Measurements from ENCODE around the gene FOXS1. TPM values are rescaled to one million over a fixed set of nuclear protein-coding genes. Genes with fewer than 3 reads are reported as not detected.
"Not testable (repeated sequence)": the region's sequence is repeated elsewhere in the genome, so short reads cannot be mapped to it uniquely, and the experiment has no call there.

The FOXS1 gene
- total RNA-seq, 6 experiments from 2014 or later, result 0.15 to 0.31 TPM; not detected in 4

DNA sequence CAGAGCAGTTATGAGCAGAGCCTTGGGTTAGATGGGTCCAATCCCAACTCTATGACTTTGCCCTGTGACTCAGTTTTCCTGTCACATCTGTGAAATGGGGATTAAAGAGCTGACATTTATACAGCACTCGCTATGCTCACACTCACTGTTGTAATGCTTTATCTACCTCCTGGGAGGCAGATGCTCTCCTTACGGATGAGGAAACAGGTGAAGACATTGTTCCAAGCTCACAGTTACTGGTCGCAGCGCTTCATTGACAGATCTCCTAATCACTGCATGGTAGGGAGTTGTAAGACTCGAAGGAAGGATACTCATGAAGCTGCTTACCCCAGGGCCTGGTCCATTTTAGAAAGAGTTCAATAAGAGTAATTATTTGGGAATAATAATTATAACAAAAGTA, 29.2 kb downstream of the FOXS1 start:
- no peaks in the 10 kb centered on the region for H3K27me3 ChIP-seq
- 77% methylated on average over 4 of the region's 5 CpGs for WGBS (ENCODE audit: insufficient coverage, low coverage, low lambda C conversion rate, missing lambda C conversion rate)
- TF ChIP-seq CTCF (IDR thresholded peaks at IDR 0.05) (no peak), POLR2A (IDR thresholded peaks at IDR 0.05) (no peak)
- H3K9me3 ChIP-seq, result no peaks in the 10 kb centered on the region
- H3K36me3 ChIP-seq, result no peaks in the 10 kb centered on the region
- no peak overlapping the region for H3K27ac ChIP-seq
- no peak overlapping the region for H3K4me3 ChIP-seq
- H3K4me1 ChIP-seq, result no peaks in the 10 kb centered on the region
- no peak for DNase-seq
- intact Hi-C loops (cut with DNase I), result no loop called here
- no peak for ATAC-seq

DNA sequence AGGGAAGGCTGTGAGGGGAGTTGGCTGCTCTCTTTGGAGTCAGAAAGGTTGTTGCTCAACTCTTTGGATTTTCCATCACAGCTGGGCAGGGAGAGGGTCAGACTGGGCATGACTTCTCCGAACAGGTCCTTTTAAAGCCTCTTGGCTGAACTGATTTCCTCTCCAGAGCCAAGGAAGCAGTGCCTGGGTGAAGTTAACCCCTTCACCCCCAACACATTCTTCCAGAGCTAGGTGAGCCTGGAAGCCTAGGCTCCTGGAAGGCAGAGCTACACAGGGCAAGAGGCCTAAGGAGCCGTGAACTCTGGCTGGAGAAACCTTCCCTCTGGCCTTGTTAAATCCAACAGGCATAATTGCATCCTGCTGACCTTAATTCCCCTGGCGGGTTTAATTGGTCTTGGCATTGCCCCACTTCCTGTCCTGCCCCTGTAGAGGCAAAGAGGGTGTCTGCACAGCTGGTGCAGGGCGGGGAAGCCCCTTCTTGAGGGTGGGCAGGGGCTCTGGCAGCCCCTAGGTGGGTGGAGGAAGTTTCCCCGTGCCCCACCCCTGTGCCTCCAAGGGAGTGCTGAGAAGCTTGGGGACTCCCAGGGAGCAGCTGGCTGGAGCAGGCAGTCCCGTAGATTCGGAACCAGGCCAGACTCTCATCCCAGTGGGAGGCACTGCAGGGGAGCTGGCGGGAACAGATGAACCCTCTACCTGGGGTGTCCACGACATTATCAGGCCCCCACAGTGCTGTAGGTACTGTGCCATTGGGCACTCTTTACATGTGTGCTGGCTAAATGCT, 29.8 kb downstream of the FOXS1 start:
- no peaks in the 10 kb centered on the region for H3K4me1 ChIP-seq
- no peaks in the 10 kb centered on the region for H3K36me3 ChIP-seq
- DNase-seq (no peak), ATAC-seq (peak in 1 of 4 donors; percentile 56)
- no peaks in the 10 kb centered on the region for H3K9me3 ChIP-seq
- TF ChIP-seq CTCF (IDR thresholded peaks at IDR 0.05) (no peak), POLR2A (IDR thresholded peaks at IDR 0.05) (no peak)
- H3K27me3 ChIP-seq, result no peaks in the 10 kb centered on the region
- H3K27ac ChIP-seq, result no peak overlapping the region
- no peak overlapping the region for H3K4me3 ChIP-seq
- intact Hi-C loops (cut with DNase I), result no loop called here
- WGBS (ENCODE audit: insufficient coverage, low coverage, low lambda C conversion rate, missing lambda C conversion rate), result 20% methylated on average over 1 of the region's 9 CpGs

DNA sequence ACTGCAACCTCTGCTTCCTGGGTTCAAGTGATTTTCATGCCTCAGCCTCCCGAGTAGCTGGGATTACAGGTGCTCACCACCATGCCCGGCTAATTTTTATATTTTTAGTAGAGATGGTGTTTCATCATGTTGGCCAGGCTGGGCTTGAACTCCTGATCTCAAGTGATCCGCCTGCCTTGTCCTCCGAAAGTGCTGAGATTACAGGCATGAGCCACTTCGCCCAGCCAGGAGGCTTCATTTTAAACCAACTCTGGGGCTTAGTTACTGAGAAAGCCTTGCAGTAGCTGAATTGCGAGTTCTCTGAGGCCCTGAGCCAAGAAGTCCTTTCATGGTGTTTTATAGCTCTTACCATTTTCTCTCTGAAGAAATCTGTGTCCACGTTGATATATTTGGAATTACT, 31.3 kb downstream of the FOXS1 start:
- intact Hi-C loops (cut with DNase I), result not testable (repeated sequence)
- 86% methylated on average over 7 of the region's 7 CpGs for WGBS (ENCODE audit: insufficient coverage, low coverage, low lambda C conversion rate, missing lambda C conversion rate)

DNA sequence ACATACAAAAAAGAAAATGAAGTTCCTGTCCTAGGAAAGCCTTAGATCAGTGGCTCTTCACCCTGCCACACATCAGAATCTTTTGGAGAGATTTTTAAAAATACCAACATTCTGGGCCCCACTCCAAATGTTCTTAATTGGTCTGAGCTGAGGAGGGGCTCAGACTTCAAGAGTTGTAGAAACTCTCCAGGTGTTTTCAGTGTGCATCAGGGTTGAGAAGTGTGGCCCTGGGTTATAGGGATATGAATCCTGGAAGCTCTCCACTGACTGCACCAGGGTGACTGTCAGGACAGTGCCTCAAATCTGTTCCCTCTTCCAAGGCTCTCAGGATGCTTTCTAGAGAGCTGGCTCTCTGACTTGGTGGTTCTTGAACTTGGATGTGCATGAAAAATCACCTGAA, 31.8 kb downstream of the FOXS1 start:
- no peaks in the 10 kb centered on the region for H3K9me3 ChIP-seq
- H3K4me3 ChIP-seq, result no peak overlapping the region
- TF ChIP-seq POLR2A (IDR thresholded peaks at IDR 0.05) (no peak), CTCF (IDR thresholded peaks at IDR 0.05) (no peak)
- ATAC-seq (no peak), DNase-seq (no peak)
- no peaks in the 10 kb centered on the region for H3K4me1 ChIP-seq
- intact Hi-C loops (cut with DNase I), result no loop called here
- no peaks in the 10 kb centered on the region for H3K36me3 ChIP-seq
- no peak overlapping the region for H3K27ac ChIP-seq
- H3K27me3 ChIP-seq, result no peaks in the 10 kb centered on the region

More for the DNA sequence above, 31.3 kb downstream of the FOXS1 start:
- not testable (repeated sequence) for H3K36me3 ChIP-seq, H3K27me3 ChIP-seq, ATAC-seq, H3K27ac ChIP-seq, H3K4me1 ChIP-seq, H3K9me3 ChIP-seq, H3K4me3 ChIP-seq, DNase-seq

GRCh38 chr20:31811796-31812728, 33.3 kb downstream of the FOXS1 start:
- no peak overlapping the region for H3K27ac ChIP-seq
- WGBS (ENCODE audit: insufficient coverage, low coverage, low lambda C conversion rate, missing lambda C conversion rate), result 67% methylated on average over 5 of the region's 15 CpGs
- no peaks in the 10 kb centered on the region for H3K4me1 ChIP-seq
- ATAC-seq, result no peak
- H3K9me3 ChIP-seq, result no peaks in the 10 kb centered on the region
- H3K4me3 ChIP-seq, result no peak overlapping the region
- no peaks in the 10 kb centered on the region for H3K27me3 ChIP-seq
- TF ChIP-seq CTCF (IDR thresholded peaks at IDR 0.05) (no peak), POLR2A (IDR thresholded peaks at IDR 0.05) (no peak)
- no peak for DNase-seq
- intact Hi-C loops (cut with DNase I), result no loop called here
- no peaks in the 10 kb centered on the region for H3K36me3 ChIP-seq

Measured in right lobe of liver (tissue), 6 donors.